NCI-H128 (cell line): Measurements from ENCODE around the gene DEF6.
A peak's percentile ranks its signal among the peaks of the same experiment; 100 is the strongest.

Experiments
- DNase-seq: peaks from one replicate; lab custom pipeline; 2025; ENCODE audit not compliant: unreplicated experiment; lab: John Stamatoyannopoulos, UW

Gene DEF6

GRCh38 chr6:35297601-35298481 is at the start of gene DEF6:
Gene DEF6, plus strand, starts transcription at chr6:35297818. Its CDS starts 39 bp downstream, at chr6:35297857.
- peak; percentile 82 for DNase-seq

GRCh38 chr6:35248300-35248699 is 49.3 kb upstream of the DEF6 start:
- DNase-seq: no peak

- no peak for DNase-seq
Measured at GRCh38 chr6:35248965-35249364, 48.7 kb upstream of the DEF6 start.

GRCh38 chr6:35251949-35252348 is 45.7 kb upstream of the DEF6 start:
- DNase-seq: no peak

GRCh38 chr6:35253249-35253648 is 44.4 kb upstream of the DEF6 start:
- no peak for DNase-seq

GRCh38 chr6:35258336-35258735 is 39.3 kb upstream of the DEF6 start:
- no peak for DNase-seq

GRCh38 chr6:35258858-35259193 is 38.8 kb upstream of the DEF6 start:
- no peak for DNase-seq

GRCh38 chr6:35259194-35259947 is 38.2 kb upstream of the DEF6 start, which contains the start of gene ZNF76:
Gene ZNF76, plus strand, starts transcription at chr6:35259735. Its CDS starts 21,417 bp downstream, at chr6:35281152.
- DNase-seq: peak; percentile 90

GRCh38 chr6:35259948-35260590 is 37.5 kb upstream of the DEF6 start:
- DNase-seq: no peak

- DNase-seq: no peak
Measured at GRCh38 chr6:35260591-35261570, 36.7 kb upstream of the DEF6 start.

- DNase-seq: no peak
Measured at GRCh38 chr6:35262596-35262995, 35.0 kb upstream of the DEF6 start.

- no peak for DNase-seq
Measured at GRCh38 chr6:35264550-35265274, 32.9 kb upstream of the DEF6 start.

- no peak for DNase-seq
Measured at GRCh38 chr6:35265523-35265922, 32.1 kb upstream of the DEF6 start.

- no peak for DNase-seq
Measured at GRCh38 chr6:35267446-35267845, 30.2 kb upstream of the DEF6 start.

GRCh38 chr6:35267897-35268296 is 29.7 kb upstream of the DEF6 start:
- DNase-seq: no peak

- DNase-seq: no peak
Measured at GRCh38 chr6:35272005-35272404, 25.6 kb upstream of the DEF6 start.

- DNase-seq: no peak
Measured at GRCh38 chr6:35273822-35274559, 23.6 kb upstream of the DEF6 start.

GRCh38 chr6:35275744-35276260 is 21.8 kb upstream of the DEF6 start:
- DNase-seq: no peak

GRCh38 chr6:35278708-35279107 is 18.9 kb upstream of the DEF6 start:
- DNase-seq: no peak
